ENCODE data around the gene PADI1. TPM values are rescaled to one million over a fixed set of nuclear protein-coding genes. Genes with fewer than 3 reads are reported as not detected.

Gene PADI1
- total RNA-seq, 1 experiment from 2014 or later = 0.37 TPM

DNA sequence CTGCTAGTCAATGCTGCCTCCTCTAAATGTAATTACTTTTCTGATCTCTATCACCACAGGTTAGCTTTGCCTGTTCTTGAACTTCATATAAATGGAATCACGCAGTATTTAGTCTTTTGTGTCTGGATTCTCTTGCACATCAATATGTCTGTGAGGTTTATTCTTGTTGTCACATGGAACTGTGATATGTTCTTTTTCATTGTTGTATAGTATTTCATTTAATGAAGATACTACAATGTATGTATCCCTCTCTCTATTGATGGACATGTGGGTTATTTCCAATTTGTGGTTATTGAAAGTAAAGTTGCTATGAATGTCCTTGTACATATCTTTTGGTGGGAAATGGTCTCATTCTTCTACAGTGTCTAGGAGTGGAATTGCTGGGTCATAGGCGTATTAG, 16.7 kb upstream of the PADI1 start:
- no peak for DNase-seq (ENCODE audit: low read depth, low spot score)
- H3K9me3 ChIP-seq (ENCODE audit: control insufficient read depth in 1 of 2, insufficient read depth in 1 of 2, low read depth in 1 of 2, low read length in 2 of 2) = no peaks in the 10 kb centered on the region; a peak in 1 of 4 replicates
- no peaks in the 10 kb centered on the region for H3K79me2 ChIP-seq (ENCODE audit: insufficient read depth, low read length)
- no peaks in the 10 kb centered on the region for H3K9me2 ChIP-seq (ENCODE audit: insufficient read depth)
- H4K20me1 ChIP-seq (ENCODE audit: insufficient read depth) = no peaks in the 10 kb centered on the region
- H3K9ac ChIP-seq (ENCODE audit: low read length) = no peak overlapping the region
- no TSS peak for BruUV-seq (replicated peaks)
- intact Hi-C loops (cut with micrococcal nuclease) = no loop called here
- TF ChIP-seq, protein P1, sequence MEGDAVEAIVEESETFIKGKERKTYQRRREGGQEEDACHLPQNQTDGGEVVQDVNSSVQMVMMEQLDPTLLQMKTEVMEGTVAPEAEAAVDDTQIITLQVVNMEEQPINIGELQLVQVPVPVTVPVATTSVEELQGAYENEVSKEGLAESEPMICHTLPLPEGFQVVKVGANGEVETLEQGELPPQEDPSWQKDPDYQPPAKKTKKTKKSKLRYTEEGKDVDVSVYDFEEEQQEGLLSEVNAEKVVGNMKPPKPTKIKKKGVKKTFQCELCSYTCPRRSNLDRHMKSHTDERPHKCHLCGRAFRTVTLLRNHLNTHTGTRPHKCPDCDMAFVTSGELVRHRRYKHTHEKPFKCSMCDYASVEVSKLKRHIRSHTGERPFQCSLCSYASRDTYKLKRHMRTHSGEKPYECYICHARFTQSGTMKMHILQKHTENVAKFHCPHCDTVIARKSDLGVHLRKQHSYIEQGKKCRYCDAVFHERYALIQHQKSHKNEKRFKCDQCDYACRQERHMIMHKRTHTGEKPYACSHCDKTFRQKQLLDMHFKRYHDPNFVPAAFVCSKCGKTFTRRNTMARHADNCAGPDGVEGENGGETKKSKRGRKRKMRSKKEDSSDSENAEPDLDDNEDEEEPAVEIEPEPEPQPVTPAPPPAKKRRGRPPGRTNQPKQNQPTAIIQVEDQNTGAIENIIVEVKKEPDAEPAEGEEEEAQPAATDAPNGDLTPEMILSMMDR (IDR thresholded peaks at IDR 0.05 in 2 of 3, conservative IDR thresholded peaks at IDR 0.05 in 1 of 3; ENCODE audit: borderline replicate concordance in 1 of 3, insufficient read depth in 1 of 3, low read depth in 2 of 3, low read length in 2 of 3) = no peak
- TF ChIP-seq JUND (IDR thresholded peaks at IDR 0.05) (no peak), ZFX (IDR thresholded peaks at IDR 0.05) (no peak), EZH2phosphoT487 (IDR thresholded peaks at IDR 0.05; ENCODE audit: borderline replicate concordance) (no peak)
- TF ChIP-seq, protein P2, sequence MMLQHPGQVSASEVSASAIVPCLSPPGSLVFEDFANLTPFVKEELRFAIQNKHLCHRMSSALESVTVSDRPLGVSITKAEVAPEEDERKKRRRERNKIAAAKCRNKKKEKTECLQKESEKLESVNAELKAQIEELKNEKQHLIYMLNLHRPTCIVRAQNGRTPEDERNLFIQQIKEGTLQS (IDR thresholded peaks at IDR 0.05) = no peak
- no peak for ATAC-seq
- H3K4me2 ChIP-seq (ENCODE audit: low read length) = no peak overlapping the region
- ChIA-PET POLR2A (no interaction called here), RAD21 (ENCODE audit: low non-redundant PET in 1 of 2, low total read pairs in 2 of 2, uncharacterized antibody in 2 of 2, unreplicated experiment in 2 of 2) (no interaction called here), CTCF (no interaction called here)
- H2AFZ ChIP-seq (ENCODE audit: low read depth, low read length, poor library complexity, severe bottlenecking) = no peak overlapping the region
- H3K36me3 ChIP-seq (ENCODE audit: control insufficient read depth in 1 of 2, insufficient read depth in 2 of 2, low read length in 2 of 2) = no peaks in the 10 kb centered on the region
- H3K4me1 ChIP-seq (ENCODE audit: control insufficient read depth in 1 of 2, insufficient read depth in 2 of 2, low read length in 2 of 2) = peaks cover 16 to 35% of the 10 kb centered on the region in 2 experiments
- H3K27ac ChIP-seq (ENCODE audit: low read depth, low read length) = no peak overlapping the region
- H3K27me3 ChIP-seq (ENCODE audit: insufficient read depth, low read length) = no peaks in the 10 kb centered on the region
- no peak overlapping the region for H3K4me3 ChIP-seq (replicated peaks in 1 of 2; ENCODE audit: low read depth in 1 of 2, low read length in 2 of 2)

DNA sequence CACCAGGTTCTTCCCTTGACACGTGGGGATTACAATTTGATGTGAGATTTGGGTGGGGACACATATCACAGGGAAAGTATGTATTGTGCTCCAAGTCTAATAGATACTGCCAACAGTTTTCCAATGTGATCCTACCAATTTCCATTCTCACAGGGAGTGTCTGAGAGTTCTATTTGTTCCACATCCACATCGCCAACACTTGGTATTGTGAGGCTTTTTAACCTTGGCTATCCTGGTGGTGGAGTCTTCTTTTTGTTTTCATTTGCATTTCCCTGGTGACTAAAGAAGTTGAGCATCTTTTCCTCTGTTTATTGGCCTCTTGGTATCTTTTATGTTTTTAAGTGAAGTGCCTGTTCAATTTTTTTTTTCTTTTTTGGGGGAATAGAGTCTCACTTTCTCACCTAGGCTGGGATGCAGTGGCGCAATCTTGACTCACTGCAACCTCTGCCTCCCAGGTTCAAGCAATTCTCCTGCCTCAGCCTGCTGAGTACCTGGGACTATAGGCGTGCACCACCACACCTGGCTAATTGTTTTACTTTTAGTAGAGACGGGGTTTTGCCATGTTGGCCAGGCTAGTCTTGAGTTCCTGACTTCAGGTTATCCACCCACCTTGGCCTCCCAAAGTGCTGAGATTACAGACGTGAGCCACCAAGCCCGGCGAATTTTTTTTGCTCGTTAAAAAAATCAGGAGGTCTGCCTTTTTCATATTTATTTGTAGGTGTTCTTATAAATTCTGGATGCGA, 15.9 kb upstream of the PADI1 start:
- Histone ChIP-seq H2AFZ (ENCODE audit: low read depth, low read length, poor library complexity, severe bottlenecking) (peak overlapping the region; percentile 62), H3K27ac (ENCODE audit: low read depth, low read length) (no peak overlapping the region), H3K27me3 (ENCODE audit: insufficient read depth, low read length) (no peaks in the 10 kb centered on the region), H3K9ac (ENCODE audit: low read length) (no peak overlapping the region), H3K9me3 (ENCODE audit: control insufficient read depth in 1 of 2, insufficient read depth in 1 of 2, low read depth in 1 of 2, low read length in 2 of 2) (no peaks in the 10 kb centered on the region; a peak in 1 of 4 replicates), H4K20me1 (ENCODE audit: insufficient read depth) (no peaks in the 10 kb centered on the region), H3K9me2 (ENCODE audit: insufficient read depth) (no peaks in the 10 kb centered on the region), H3K4me3 (replicated peaks in 1 of 2; ENCODE audit: low read depth in 1 of 2, low read length in 2 of 2) (no peak overlapping the region), H3K36me3 (ENCODE audit: control insufficient read depth in 1 of 2, insufficient read depth in 2 of 2, low read length in 2 of 2) (no peaks in the 10 kb centered on the region), H3K4me1 (ENCODE audit: control insufficient read depth in 1 of 2, insufficient read depth in 2 of 2, low read length in 2 of 2) (peaks cover 16 to 35% of the 10 kb centered on the region in 2 experiments), H3K4me2 (ENCODE audit: low read length) (peak overlapping the region; percentile 64), H3K79me2 (ENCODE audit: insufficient read depth, low read length) (no peaks in the 10 kb centered on the region)
- DNase-seq (ENCODE audit: low read depth, low spot score) (no peak), ATAC-seq (no peak)
- TF ChIP-seq RAD21 (IDR thresholded peaks at IDR 0.05; ENCODE audit: low read depth) (no peak), ZFX (IDR thresholded peaks at IDR 0.05) (no peak), FOSL1 (IDR thresholded peaks at IDR 0.05; ENCODE audit: low read depth) (no peak), POLR2AphosphoS5 (IDR thresholded peaks at IDR 0.05; ENCODE audit: low read depth, low read length) (no peak), MAX (IDR thresholded peaks at IDR 0.05) (no peak)
- TF ChIP-seq, protein P2 (IDR thresholded peaks at IDR 0.05) = no peak
- intact Hi-C loops (cut with micrococcal nuclease) = no loop called here
- BruUV-seq (replicated peaks) = no TSS peak
- ChIA-PET POLR2A (interaction anchor here (1.4 kb wide), 1 partner anchor 18 kb away, joined by 6 read pairs; no protein-coding TSS in a partner anchor), RAD21 (ENCODE audit: low non-redundant PET in 1 of 2, low total read pairs in 2 of 2, uncharacterized antibody in 2 of 2, unreplicated experiment in 2 of 2) (no interaction called here), CTCF (no interaction called here)
